OCI-LY1 (cell line): ENCODE data around the gene PCDHGA2.
A peak's percentile ranks its signal among the peaks of the same experiment; 100 is the strongest.

Experiments used
- CTCF ChIP-seq: fragments of 200-600 bp; sonication (generic), shearing (Covaris generic); IDR thresholded peaks from 2 replicates; pipeline ENCODE4 v1.5.1; 2017; ENCODE audit warnings: mild to moderate bottlenecking, antibody characterized with exemption, low read length, moderate library complexity, mixed read lengths
- EZH2 ChIP-seq: fragments of 200-600 bp; sonication (generic), shearing (Covaris generic); IDR thresholded peaks from 2 replicates; pipeline ENCODE4 v1.8.0; 2017; ENCODE audit warnings: borderline replicate concordance, mixed run types, mild to moderate bottlenecking, antibody characterized with exemption, low read length, moderate library complexity, mixed read lengths

DNA sequence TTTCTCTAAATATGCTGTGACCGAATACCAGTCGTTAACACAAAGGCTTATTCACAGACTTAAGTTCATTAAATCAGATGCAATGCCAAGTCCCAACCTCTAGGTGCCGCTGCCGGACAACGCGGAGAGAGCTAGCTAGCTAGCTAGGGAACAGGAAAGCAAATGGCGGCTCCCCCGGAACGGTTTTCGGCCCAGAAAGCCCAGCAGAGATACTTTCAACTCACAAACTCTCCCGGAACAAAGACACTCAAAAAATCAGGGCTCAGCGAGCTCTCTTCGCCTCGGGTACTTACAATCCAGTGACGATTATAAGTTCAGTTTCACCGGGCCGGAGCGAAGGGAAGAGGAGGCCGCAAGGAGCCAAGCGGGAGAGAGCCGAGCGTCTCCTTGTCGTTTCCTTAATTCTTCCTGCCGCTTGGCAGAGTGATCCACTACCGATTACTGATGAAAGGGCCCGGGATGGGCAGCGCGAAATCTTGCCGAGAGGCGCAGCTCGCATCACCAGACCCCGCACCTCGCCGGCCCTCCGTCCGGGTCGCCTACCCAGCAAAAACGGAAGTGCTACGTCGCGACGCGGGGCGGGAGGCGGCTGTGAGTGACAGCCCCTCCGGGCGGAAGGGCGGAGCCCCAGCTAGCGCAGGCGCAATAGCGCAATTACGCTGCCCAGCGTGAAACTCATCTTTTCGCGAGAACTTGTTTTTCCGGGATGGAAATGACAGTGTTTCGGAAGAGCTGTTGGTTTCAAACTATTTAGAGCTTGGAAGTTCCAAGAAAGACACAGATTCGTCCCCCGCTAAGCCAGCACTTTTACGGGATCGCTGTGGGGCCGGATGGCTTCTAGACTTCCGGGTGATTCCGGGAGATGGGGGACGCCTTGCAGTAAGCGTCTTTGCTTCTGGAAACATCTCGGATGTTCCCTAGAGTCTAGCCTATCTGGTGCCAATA, 18.1 kb upstream of the PCDHGA2 start, which contains the start of gene TAF7:
- TF ChIP-seq CTCF (peak; percentile 87), EZH2 (no peak)
